Natural killer cell (primary cell): ENCODE data around the gene METTL9. TPM values are rescaled to one million over a fixed set of nuclear protein-coding genes. Genes with fewer than 3 reads are reported as not detected.

Experiments
- ATAC-seq, 3 donors: fragments of 150-1000 bp in 2 of 3; fragments of 200-7000 bp in 1 of 3; cut with Tn5 transposase; 1 replicate in 1 of 3; 2 replicates in 2 of 3; pipeline ENCODE4 v1.10.0; 2021; ENCODE audit warnings: mild to moderate bottlenecking in 2 of 3, moderate library complexity in 2 of 3
- DNase-seq, 2 donors: peaks; one replicate each; pipeline versions ENCODE4 v3.0.0 to v3.0.0-alpha.2; 2013 to 2021; ENCODE audit warnings: mixed read lengths in 1 of 2
- H3K27ac ChIP-seq: one replicate; pipeline ENCODE4 v1.5.1; 2013; ENCODE audit warnings: mild to moderate bottlenecking, low read length
- H3K27me3 ChIP-seq: one replicate; pipeline ENCODE4 v1.6.1; 2013; ENCODE audit warnings: low read length; ENCODE audit not compliant: control insufficient read depth, insufficient read depth
- H3K36me3 ChIP-seq: one replicate; pipeline ENCODE4 v1.6.1; 2013; ENCODE audit warnings: low read length; ENCODE audit not compliant: control insufficient read depth, insufficient read depth
- H3K4me1 ChIP-seq: one replicate; pipeline ENCODE4 v1.6.1; 2013; ENCODE audit warnings: low read length; ENCODE audit not compliant: control insufficient read depth, insufficient read depth
- H3K4me3 ChIP-seq: one replicate; pipeline ENCODE4 v1.5.1; 2013; ENCODE audit warnings: low read length
- H3K9me3 ChIP-seq: one replicate; pipeline ENCODE4 v1.6.1; 2013; ENCODE audit warnings: low read length; ENCODE audit not compliant: control insufficient read depth, insufficient read depth
- H3K27ac Mint-ChIP-seq, 2 donors: one replicate each; pipeline ENCODE4 v1.8.0; 2022; ENCODE audit warnings: mild to moderate bottlenecking in 2 of 2, mixed read lengths in 2 of 2, moderate library complexity in 1 of 2
- H3K27me3 Mint-ChIP-seq, 2 donors: one replicate each; pipeline ENCODE4 v1.8.0; 2022; ENCODE audit warnings: low read depth in 2 of 2, mixed read lengths in 2 of 2
- H3K36me3 Mint-ChIP-seq: one replicate; pipeline ENCODE4 v1.8.0; 2022; ENCODE audit warnings: mixed read lengths
- H3K4me1 Mint-ChIP-seq, 2 donors: one replicate each; pipeline ENCODE4 v1.8.0; 2022; ENCODE audit warnings: mixed read lengths in 2 of 2
- H3K4me3 Mint-ChIP-seq: one replicate; pipeline ENCODE4 v1.8.0; 2022; ENCODE audit warnings: mild to moderate bottlenecking, moderate library complexity, mixed read lengths
- H3K9me3 Mint-ChIP-seq, 2 donors: one replicate each; pipeline ENCODE4 v1.8.0; 2022; ENCODE audit warnings: mixed read lengths in 2 of 2
- CTCF ChIP-seq: fragments of 200-600 bp; IDR thresholded peaks from one replicate; pipeline ENCODE4 v1.8.0; 2022; ENCODE audit warnings: antibody characterized with exemption
- WGBS: methylation state at CpG from one replicate; pipeline ENCODE4 v1.1.7; 2013; ENCODE audit warnings: missing lambda C conversion rate; ENCODE audit not compliant: insufficient coverage; 5-methylcytosine and 5-hydroxymethylcytosine counted together
- intact Hi-C: fragments of 100-400 bp; cut with micrococcal nuclease; formaldehyde crosslinking; loops from one replicate; pipeline ENCODE4 v1.14.2; 2022
- total RNA-seq, 4 donors: library from RNA; stranded (reverse); fragments of 120-200 nt in 1 of 4; gene quantifications; one replicate each; pipeline versions ENCODE4 v1.2.3 to v1.2.4, GENCODE V29; 2013 to 2022

The METTL9 gene
- total RNA-seq, 3 donors from 2014 or later (not counting 1 experiment from before 2014, with no cell fraction given): 73.1 to 110 (median 85.1) TPM

GRCh38 chr16:21698169-21699032 lies 99.0 kb downstream of the METTL9 start:
- Histone ChIP-seq H3K27me3 (no peaks in the 10 kb centered on the region), H3K27ac (no peak overlapping the region), H3K9me3 (no peaks in the 10 kb centered on the region), H3K4me3 (no peak overlapping the region), H3K4me1 (no peaks in the 10 kb centered on the region), H3K36me3 (no peaks in the 10 kb centered on the region)
- H3K4me3 Mint-ChIP-seq: no peak overlapping the region
- intact Hi-C loops: no loop called here
- H3K27ac Mint-ChIP-seq: no peak overlapping the region
- no peaks in the 10 kb centered on the region for H3K9me3 Mint-ChIP-seq
- TF ChIP-seq CTCF: no peak
- H3K36me3 Mint-ChIP-seq: no peaks in the 10 kb centered on the region
- ATAC-seq (no peak), DNase-seq (no peak)
- peaks cover 0 to 5% of the 10 kb centered on the region in 2 donors for H3K27me3 Mint-ChIP-seq
- H3K4me1 Mint-ChIP-seq: no peaks in the 10 kb centered on the region
- WGBS: 89% methylated on average over 5 of the region's 9 CpGs

GRCh38 chr16:21701271-21701670 lies 101.9 kb downstream of the METTL9 start:
- Mint-ChIP-seq H3K27me3 (peaks cover 0 to 5% of the 10 kb centered on the region in 2 donors), H3K27ac (no peak overlapping the region), H3K9me3 (no peaks in the 10 kb centered on the region), H3K36me3 (no peaks in the 10 kb centered on the region), H3K4me1 (no peaks in the 10 kb centered on the region), H3K4me3 (no peak overlapping the region)
- H3K36me3 ChIP-seq: no peaks in the 10 kb centered on the region
- H3K27me3 ChIP-seq: no peaks in the 10 kb centered on the region
- TF ChIP-seq CTCF: no peak
- ATAC-seq (no peak), DNase-seq (no peak)
- no peaks in the 10 kb centered on the region for H3K9me3 ChIP-seq
- WGBS: 83% methylated on average over 2 of the region's 2 CpGs
- no peaks in the 10 kb centered on the region for H3K4me1 ChIP-seq
- no peak overlapping the region for H3K27ac ChIP-seq
- H3K4me3 ChIP-seq: no peak overlapping the region
- intact Hi-C loops: no loop called here

GRCh38 chr16:21702276-21702675 lies 102.9 kb downstream of the METTL9 start:
- H3K4me3 Mint-ChIP-seq: no peak overlapping the region
- Histone ChIP-seq H3K4me1 (no peaks in the 10 kb centered on the region), H3K27me3 (no peaks in the 10 kb centered on the region), H3K36me3 (no peaks in the 10 kb centered on the region), H3K9me3 (no peaks in the 10 kb centered on the region), H3K27ac (no peak overlapping the region), H3K4me3 (no peak overlapping the region)
- intact Hi-C loops: no loop called here
- no peaks in the 10 kb centered on the region for H3K9me3 Mint-ChIP-seq
- ATAC-seq (no peak), DNase-seq (no peak)
- H3K27me3 Mint-ChIP-seq: peaks cover 0 to 5% of the 10 kb centered on the region in 2 donors
- TF ChIP-seq CTCF: no peak
- H3K36me3 Mint-ChIP-seq: no peaks in the 10 kb centered on the region
- no peaks in the 10 kb centered on the region for H3K4me1 Mint-ChIP-seq
- no CpG with 5 or more reads among the region's 3 CpGs for WGBS
- H3K27ac Mint-ChIP-seq: no peak overlapping the region

GRCh38 chr16:21703156-21703555 lies 103.8 kb downstream of the METTL9 start:
- Histone ChIP-seq H3K9me3 (no peaks in the 10 kb centered on the region), H3K36me3 (no peaks in the 10 kb centered on the region), H3K27ac (no peak overlapping the region), H3K4me1 (no peaks in the 10 kb centered on the region), H3K27me3 (no peaks in the 10 kb centered on the region), H3K4me3 (no peak overlapping the region)
- peaks cover 0 to under 1% of the 10 kb centered on the region in 2 donors for H3K4me1 Mint-ChIP-seq
- no peak overlapping the region for H3K4me3 Mint-ChIP-seq
- 80% methylated on average over 1 of the region's 2 CpGs for WGBS
- ATAC-seq (no peak), DNase-seq (no peak)
- no peaks in the 10 kb centered on the region for H3K36me3 Mint-ChIP-seq
- TF ChIP-seq CTCF: no peak
- no peaks in the 10 kb centered on the region for H3K9me3 Mint-ChIP-seq
- H3K27me3 Mint-ChIP-seq: peaks cover 0 to 5% of the 10 kb centered on the region in 2 donors
- intact Hi-C loops: no loop called here
- H3K27ac Mint-ChIP-seq: no peak overlapping the region
